OCI-LY1 (cell line): Measurements from ENCODE around the gene POU2F1.

Experiments used
- H2AFZ ChIP-seq: fragments of 200-600 bp; sonication (generic), shearing (Covaris generic); 2 replicates; pipeline ENCODE4 v1.6.0; 2014; ENCODE audit warnings: antibody characterized with exemption, mild to moderate bottlenecking, low read length
- H3F3A ChIP-seq: fragments of 200-600 bp; sonication (generic), shearing (Covaris generic); 2 replicates; pipeline ENCODE4 v1.6.0; 2014; ENCODE audit warnings: mild to moderate bottlenecking, antibody characterized with exemption, low read length, moderate library complexity; ENCODE audit not compliant: insufficient read depth
- H3K27ac ChIP-seq: fragments of 200-600 bp; sonication (generic); 2 replicates; pipeline ENCODE4 v1.5.1; 2014; ENCODE audit warnings: low read length, mixed run types, mild to moderate bottlenecking, low read depth; ENCODE audit not compliant: poor library complexity, severe bottlenecking
- H3K27me3 ChIP-seq: fragments of 200-600 bp; sonication (generic); 2 replicates; pipeline ENCODE4 v1.6.0; 2014; ENCODE audit warnings: antibody characterized with exemption, mild to moderate bottlenecking, low read length, moderate library complexity; ENCODE audit not compliant: insufficient read depth
- H3K36me3 ChIP-seq: fragments of 200-600 bp; sonication (generic); 2 replicates; pipeline ENCODE4 v1.6.1; 2014; ENCODE audit warnings: mild to moderate bottlenecking, antibody characterized with exemption, low read length, moderate library complexity, mixed read lengths; ENCODE audit not compliant: insufficient read depth
- H3K4me1 ChIP-seq: fragments of 200-600 bp; sonication (generic); 2 replicates; pipeline ENCODE4 v1.5.1; 2014; ENCODE audit warnings: mild to moderate bottlenecking, low read length, moderate library complexity; ENCODE audit not compliant: insufficient read depth, severe bottlenecking
- H3K4me2 ChIP-seq: fragments of 200-600 bp; sonication (generic), shearing (Covaris generic); 2 replicates; pipeline ENCODE4 v1.6.1; 2014; ENCODE audit warnings: low read length
- H3K4me3 ChIP-seq: fragments of 200-600 bp; sonication (generic); 2 replicates; pipeline ENCODE4 v1.5.1; 2014; ENCODE audit warnings: low read length, low read depth, mild to moderate bottlenecking, mixed read lengths; ENCODE audit not compliant: poor library complexity, severe bottlenecking
- H3K79me2 ChIP-seq: fragments of 200-600 bp; shearing (Covaris generic); 2 replicates; pipeline ENCODE4 v1.6.1; 2016; ENCODE audit warnings: mixed run types, low read length, mixed read lengths; ENCODE audit not compliant: insufficient read depth
- H3K9ac ChIP-seq: fragments of 200-600 bp; sonication (generic), shearing (Covaris generic); 2 replicates; pipeline ENCODE4 v1.6.1; 2014; ENCODE audit warnings: mild to moderate bottlenecking, low read length, mixed read lengths
- H3K9me2 ChIP-seq: fragments of 200-600 bp; sonication (generic), shearing (Covaris generic); 2 replicates; pipeline ENCODE4 v1.6.1; 2014; ENCODE audit warnings: low read depth, mild to moderate bottlenecking, low read length, mixed read lengths
- H3K9me3 ChIP-seq: fragments of 200-600 bp; shearing (Covaris generic); 2 replicates; pipeline ENCODE4 v1.6.1; 2014; ENCODE audit warnings: low read length, mixed read lengths
- H4K20me1 ChIP-seq: fragments of 200-600 bp; sonication (generic), shearing (Covaris generic); 2 replicates; pipeline ENCODE4 v1.6.0; 2016; ENCODE audit warnings: mild to moderate bottlenecking, low read length; ENCODE audit not compliant: insufficient read depth
- CTCF ChIP-seq: fragments of 200-600 bp; sonication (generic), shearing (Covaris generic); IDR thresholded peaks from 2 replicates; pipeline ENCODE4 v1.5.1; 2017; ENCODE audit warnings: mild to moderate bottlenecking, antibody characterized with exemption, low read length, moderate library complexity, mixed read lengths
- EZH2 ChIP-seq: fragments of 200-600 bp; sonication (generic), shearing (Covaris generic); IDR thresholded peaks from 2 replicates; pipeline ENCODE4 v1.8.0; 2017; ENCODE audit warnings: borderline replicate concordance, mixed run types, mild to moderate bottlenecking, antibody characterized with exemption, low read length, moderate library complexity, mixed read lengths

POU2F1 gene

GRCh38 chr1:167186771-167187170 is 33.9 kb upstream of the POU2F1 start:
- no peaks in the 10 kb centered on the region; the same call in 1 of the 2 replicates for H3K27me3 ChIP-seq
- H3K79me2 ChIP-seq, result no peaks in the 10 kb centered on the region
- H3K9ac ChIP-seq, result no peak overlapping the region
- H3K9me2 ChIP-seq, result no peaks in the 10 kb centered on the region
- H2AFZ ChIP-seq, result no peak overlapping the region
- no peaks in the 10 kb centered on the region for H4K20me1 ChIP-seq
- no peaks in the 10 kb centered on the region for H3F3A ChIP-seq
- no peak for TF ChIP-seq CTCF
- TF ChIP-seq EZH2, result no peak
- no peak overlapping the region for H3K4me3 ChIP-seq
- no peaks in the 10 kb centered on the region for H3K4me1 ChIP-seq
- no peak overlapping the region for H3K4me2 ChIP-seq
- H3K27ac ChIP-seq, result no peak overlapping the region
- no peaks in the 10 kb centered on the region for H3K9me3 ChIP-seq
- H3K36me3 ChIP-seq, result no peaks in the 10 kb centered on the region

GRCh38 chr1:167190747-167191237 is 29.9 kb upstream of the POU2F1 start:
- no peaks in the 10 kb centered on the region; the same call in 1 of the 2 replicates for H3K27me3 ChIP-seq
- H3K79me2 ChIP-seq, result no peaks in the 10 kb centered on the region
- H3K4me2 ChIP-seq, result no peak overlapping the region
- no peaks in the 10 kb centered on the region for H3K4me1 ChIP-seq
- no peaks in the 10 kb centered on the region for H3K36me3 ChIP-seq
- no peak overlapping the region for H3K4me3 ChIP-seq
- no peaks in the 10 kb centered on the region for H3K9me3 ChIP-seq
- H3K9ac ChIP-seq, result no peak overlapping the region
- H2AFZ ChIP-seq, result no peak overlapping the region
- H3K27ac ChIP-seq, result no peak overlapping the region
- no peaks in the 10 kb centered on the region for H4K20me1 ChIP-seq
- H3F3A ChIP-seq, result no peaks in the 10 kb centered on the region
- TF ChIP-seq EZH2 (no peak), CTCF (no peak)
- no peaks in the 10 kb centered on the region for H3K9me2 ChIP-seq

DNA sequence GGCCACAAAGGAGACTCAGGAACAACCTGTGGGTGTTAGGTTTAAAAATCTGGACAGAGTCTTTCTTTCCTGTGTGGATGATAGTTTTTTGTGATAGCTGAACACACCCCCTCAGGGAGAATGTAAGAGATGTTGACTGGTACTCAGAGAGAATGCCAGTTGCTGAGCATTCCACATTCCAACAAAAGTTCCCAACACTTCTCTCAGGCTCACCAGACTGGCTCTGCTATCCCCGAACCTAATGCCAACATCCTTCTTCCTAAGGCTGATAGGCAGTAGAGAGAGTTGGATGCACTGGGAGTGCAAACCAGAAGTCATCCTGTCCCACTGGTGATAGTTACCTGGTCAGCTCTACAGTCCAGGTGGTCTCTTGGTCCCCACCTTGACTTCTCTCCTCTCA is 28.7 kb upstream of the POU2F1 start:
- no peak overlapping the region for H3K4me3 ChIP-seq
- no peaks in the 10 kb centered on the region for H3F3A ChIP-seq
- no peak overlapping the region for H2AFZ ChIP-seq
- no peaks in the 10 kb centered on the region for H3K9me3 ChIP-seq
- no peaks in the 10 kb centered on the region for H3K79me2 ChIP-seq
- no peaks in the 10 kb centered on the region for H3K36me3 ChIP-seq
- H4K20me1 ChIP-seq, result no peaks in the 10 kb centered on the region
- TF ChIP-seq EZH2 (no peak), CTCF (no peak)
- no peak overlapping the region for H3K27ac ChIP-seq
- no peaks in the 10 kb centered on the region for H3K4me1 ChIP-seq
- no peak overlapping the region for H3K4me2 ChIP-seq
- H3K9ac ChIP-seq, result no peak overlapping the region
- H3K9me2 ChIP-seq, result no peaks in the 10 kb centered on the region
- H3K27me3 ChIP-seq, result no peaks in the 10 kb centered on the region; the same call in 1 of the 2 replicates
